GM12864 (cell line): ENCODE measurements around the gene TBC1D4.

Experiments
- DNase-seq: peaks from one replicate; pipeline ENCODE4 v3.0.0-alpha.2; 2011; ENCODE audit warnings: low read depth
- H3K4me3 ChIP-seq: 2 replicates; pipeline ENCODE4 v1.5.1; 2011; ENCODE audit warnings: mild to moderate bottlenecking, low read depth, low read length, control low read depth
- CTCF ChIP-seq: IDR thresholded peaks from 2 replicates; pipeline ENCODE4 v1.5.1; 2011; ENCODE audit warnings: low read depth, mild to moderate bottlenecking, moderate library complexity, low read length, control low read depth, inconsistent platforms; ENCODE audit errors: missing control alignments

The TBC1D4 gene

GRCh38 chr13:75405976-75406703, 75.8 kb downstream of the TBC1D4 start:
- TF ChIP-seq CTCF = no peak
- no peak overlapping the region; the same call in 1 of the 2 replicates for H3K4me3 ChIP-seq
- DNase-seq = no peak

GRCh38 chr13:75404726-75405125, 77.2 kb downstream of the TBC1D4 start:
- no peak for TF ChIP-seq CTCF
- no peak for DNase-seq
- H3K4me3 ChIP-seq = no peak overlapping the region

- no peak for TF ChIP-seq CTCF
- no peak for DNase-seq
- no peak overlapping the region; the same call in 1 of the 2 replicates for H3K4me3 ChIP-seq
Measured at GRCh38 chr13:75402787-75403186, 79.2 kb downstream of the TBC1D4 start.

GRCh38 chr13:75400775-75401174, 81.2 kb downstream of the TBC1D4 start:
- TF ChIP-seq CTCF = no peak
- H3K4me3 ChIP-seq = no peak overlapping the region
- no peak for DNase-seq

- DNase-seq = no peak
- no peak overlapping the region for H3K4me3 ChIP-seq
- TF ChIP-seq CTCF = no peak
Measured at GRCh38 chr13:75399879-75400217, 82.1 kb downstream of the TBC1D4 start.

- no peak overlapping the region for H3K4me3 ChIP-seq
- no peak for TF ChIP-seq CTCF
- DNase-seq = no peak
Measured at GRCh38 chr13:75399168-75399878, 82.6 kb downstream of the TBC1D4 start.
